Keratinocyte (primary cell): ENCODE data around the gene LIX1.

Experiments
- EZH2 ChIP-seq: IDR thresholded peaks from one replicate; pipeline ENCODE4 v1.6.1; 2012; ENCODE audit warnings: inconsistent platforms, mild to moderate bottlenecking, low read length, moderate library complexity
- TF ChIP-seq, protein P1 (sequence below), 3 experiments: IDR thresholded peaks in 1 of 3; conservative IDR thresholded peaks in 1 of 3; optimal IDR thresholded peaks in 1 of 3; 2 replicates in 2 of 3; 3 replicates in 1 of 3; pipeline versions ENCODE3 to v1.5.1; 2011; ENCODE audit warnings: low read length in 3 of 3, mild to moderate bottlenecking in 3 of 3, moderate library complexity in 2 of 3, control low read depth in 1 of 3, inconsistent platforms in 1 of 3; ENCODE audit not compliant: insufficient read depth in 2 of 3; ENCODE audit errors: extremely low read depth in 1 of 3

DNA sequence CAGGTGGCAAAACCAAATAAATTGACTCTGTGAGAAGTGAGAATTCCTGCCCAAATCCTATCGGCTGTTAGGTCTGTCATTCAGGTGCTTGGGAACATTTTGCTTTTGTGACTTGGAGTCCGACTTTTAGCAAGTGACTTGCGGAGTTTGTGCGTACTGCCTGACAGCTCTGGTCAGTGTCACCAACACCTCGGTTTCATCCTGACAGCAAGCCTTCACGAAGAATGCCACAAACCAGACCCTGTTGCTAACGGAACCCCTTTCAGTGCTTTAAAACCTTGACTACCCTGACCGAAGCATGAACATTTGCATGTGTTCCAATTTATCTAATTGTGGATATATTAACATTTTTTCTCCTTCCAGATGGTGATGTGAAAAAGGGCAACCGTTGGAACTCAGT is 26.5 kb downstream of the LIX1 start:
- TF ChIP-seq, protein P1, sequence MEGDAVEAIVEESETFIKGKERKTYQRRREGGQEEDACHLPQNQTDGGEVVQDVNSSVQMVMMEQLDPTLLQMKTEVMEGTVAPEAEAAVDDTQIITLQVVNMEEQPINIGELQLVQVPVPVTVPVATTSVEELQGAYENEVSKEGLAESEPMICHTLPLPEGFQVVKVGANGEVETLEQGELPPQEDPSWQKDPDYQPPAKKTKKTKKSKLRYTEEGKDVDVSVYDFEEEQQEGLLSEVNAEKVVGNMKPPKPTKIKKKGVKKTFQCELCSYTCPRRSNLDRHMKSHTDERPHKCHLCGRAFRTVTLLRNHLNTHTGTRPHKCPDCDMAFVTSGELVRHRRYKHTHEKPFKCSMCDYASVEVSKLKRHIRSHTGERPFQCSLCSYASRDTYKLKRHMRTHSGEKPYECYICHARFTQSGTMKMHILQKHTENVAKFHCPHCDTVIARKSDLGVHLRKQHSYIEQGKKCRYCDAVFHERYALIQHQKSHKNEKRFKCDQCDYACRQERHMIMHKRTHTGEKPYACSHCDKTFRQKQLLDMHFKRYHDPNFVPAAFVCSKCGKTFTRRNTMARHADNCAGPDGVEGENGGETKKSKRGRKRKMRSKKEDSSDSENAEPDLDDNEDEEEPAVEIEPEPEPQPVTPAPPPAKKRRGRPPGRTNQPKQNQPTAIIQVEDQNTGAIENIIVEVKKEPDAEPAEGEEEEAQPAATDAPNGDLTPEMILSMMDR (optimal IDR thresholded peaks at IDR 0.05 in 1 of 3, IDR thresholded peaks at IDR 0.05 in 1 of 3, conservative IDR thresholded peaks at IDR 0.05 in 1 of 3; ENCODE audit: extremely low read depth in 1 of 3, insufficient read depth in 2 of 3, low read length in 3 of 3): no peak
- no peak for TF ChIP-seq EZH2
